ENCODE data around the gene RSBN1L. TPM values are rescaled to one million over a fixed set of nuclear protein-coding genes. Genes with fewer than 3 reads are reported as not detected.

RSBN1L gene
- total RNA-seq, 1 experiment from 2014 or later: 18.0 TPM

Other genes with a start within 250 kb of the RSBN1L start
- 82.1 TPM for gene PTPN12, start 159.2 kb upstream of the RSBN1L start, total RNA-seq (2021; ENCODE audit: unreplicated experiment)
- 20.4 TPM for gene TMEM60, start 102.0 kb downstream of the RSBN1L start, total RNA-seq (2021; ENCODE audit: unreplicated experiment)
- gene PHTF2, start 102.3 kb downstream of the RSBN1L start, total RNA-seq (2021; ENCODE audit: unreplicated experiment): 61.5 TPM

All from Panc1 (cell line).